HFFc6 (cell line): ENCODE measurements around the gene DDX39A. TPM values are rescaled to one million over a fixed set of nuclear protein-coding genes. Genes with fewer than 3 reads are reported as not detected.
"Not testable (repeated sequence)": the region's sequence is repeated elsewhere in the genome, so short reads cannot be mapped to it uniquely, and the experiment has no call there.

Source experiments
- DNase-seq: peaks from one replicate; pipeline ENCODE4 v3.0.0-alpha.2; 2018
- H3K27ac Mint-ChIP-seq: 2 replicates; pipeline ENCODE4 v1.8.0; 2020; ENCODE audit warnings: mild to moderate bottlenecking, mixed read lengths
- H3K27me3 Mint-ChIP-seq: 2 replicates; pipeline ENCODE4 v1.8.0; 2021; ENCODE audit warnings: mild to moderate bottlenecking, moderate library complexity, mixed read lengths; ENCODE audit not compliant: insufficient read depth
- H3K36me3 Mint-ChIP-seq: 2 replicates; pipeline ENCODE4 v1.8.0; 2021; ENCODE audit warnings: low read depth, mixed read lengths
- H3K4me1 Mint-ChIP-seq: 2 replicates; pipeline ENCODE4 v1.8.0; 2020; ENCODE audit warnings: low read depth, mixed read lengths
- H3K4me3 Mint-ChIP-seq: 2 replicates; pipeline ENCODE4 v1.8.0; 2020; ENCODE audit warnings: mild to moderate bottlenecking, moderate library complexity, mixed read lengths
- H3K9me3 Mint-ChIP-seq: 2 replicates; pipeline ENCODE4 v1.8.0; 2020; ENCODE audit warnings: mild to moderate bottlenecking, mixed read lengths
- total RNA-seq, 6 experiments: library from RNA; stranded (reverse); fragmentation: NEBNext Ultra II Directional; extraction: Animal tissue kit (Norgen Biotek cat#: 25700); gene quantifications; 2 replicates in 1 of 6; 3 replicates in 5 of 6; pipeline ENCODE4 v1.2.3, GENCODE V29; 2021
- TF ChIP-seq, protein P1 (sequence below): fragments of 200-600 bp; sonication (generic); IDR thresholded peaks from 2 replicates; pipeline ENCODE4 v1.5.0; 2021; ENCODE audit warnings: antibody characterized with exemption, mild to moderate bottlenecking

DDX39A gene
- total RNA-seq, 6 experiments from 2014 or later = 52.5 to 82.7 (median 78.0) TPM

DNA sequence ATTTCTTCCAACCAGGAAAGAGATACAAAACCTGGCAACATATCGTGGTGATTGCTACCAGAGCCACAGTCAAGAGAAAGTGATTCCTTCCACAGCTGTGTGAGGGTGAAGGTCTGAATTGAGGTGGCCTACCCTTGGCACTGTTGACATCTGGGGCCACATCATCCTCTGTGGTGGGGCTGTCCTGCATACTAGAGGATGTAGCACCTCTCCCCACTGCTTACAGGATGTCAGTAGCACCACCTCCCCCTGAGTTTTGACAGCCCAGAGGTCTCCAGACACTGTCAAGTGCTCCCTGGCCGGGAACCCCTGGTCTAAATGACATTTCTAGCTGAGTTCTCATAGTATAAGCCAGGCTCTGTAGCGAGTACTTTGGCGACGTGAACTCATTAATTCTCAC is 40.6 kb upstream of the DDX39A start:
- H3K27ac Mint-ChIP-seq = no peak overlapping the region
- H3K4me3 Mint-ChIP-seq = no peak overlapping the region
- H3K4me1 Mint-ChIP-seq = 0 out of 2 replicates have a peak, but pooled peaks cover 6% of the 10 kb centered on the region
- no peaks in the 10 kb centered on the region for H3K27me3 Mint-ChIP-seq
- peaks cover 19% of the 10 kb centered on the region for H3K36me3 Mint-ChIP-seq
- H3K9me3 Mint-ChIP-seq = no peaks in the 10 kb centered on the region
- TF ChIP-seq, protein P1, sequence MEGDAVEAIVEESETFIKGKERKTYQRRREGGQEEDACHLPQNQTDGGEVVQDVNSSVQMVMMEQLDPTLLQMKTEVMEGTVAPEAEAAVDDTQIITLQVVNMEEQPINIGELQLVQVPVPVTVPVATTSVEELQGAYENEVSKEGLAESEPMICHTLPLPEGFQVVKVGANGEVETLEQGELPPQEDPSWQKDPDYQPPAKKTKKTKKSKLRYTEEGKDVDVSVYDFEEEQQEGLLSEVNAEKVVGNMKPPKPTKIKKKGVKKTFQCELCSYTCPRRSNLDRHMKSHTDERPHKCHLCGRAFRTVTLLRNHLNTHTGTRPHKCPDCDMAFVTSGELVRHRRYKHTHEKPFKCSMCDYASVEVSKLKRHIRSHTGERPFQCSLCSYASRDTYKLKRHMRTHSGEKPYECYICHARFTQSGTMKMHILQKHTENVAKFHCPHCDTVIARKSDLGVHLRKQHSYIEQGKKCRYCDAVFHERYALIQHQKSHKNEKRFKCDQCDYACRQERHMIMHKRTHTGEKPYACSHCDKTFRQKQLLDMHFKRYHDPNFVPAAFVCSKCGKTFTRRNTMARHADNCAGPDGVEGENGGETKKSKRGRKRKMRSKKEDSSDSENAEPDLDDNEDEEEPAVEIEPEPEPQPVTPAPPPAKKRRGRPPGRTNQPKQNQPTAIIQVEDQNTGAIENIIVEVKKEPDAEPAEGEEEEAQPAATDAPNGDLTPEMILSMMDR = no peak
- DNase-seq = no peak

DNA sequence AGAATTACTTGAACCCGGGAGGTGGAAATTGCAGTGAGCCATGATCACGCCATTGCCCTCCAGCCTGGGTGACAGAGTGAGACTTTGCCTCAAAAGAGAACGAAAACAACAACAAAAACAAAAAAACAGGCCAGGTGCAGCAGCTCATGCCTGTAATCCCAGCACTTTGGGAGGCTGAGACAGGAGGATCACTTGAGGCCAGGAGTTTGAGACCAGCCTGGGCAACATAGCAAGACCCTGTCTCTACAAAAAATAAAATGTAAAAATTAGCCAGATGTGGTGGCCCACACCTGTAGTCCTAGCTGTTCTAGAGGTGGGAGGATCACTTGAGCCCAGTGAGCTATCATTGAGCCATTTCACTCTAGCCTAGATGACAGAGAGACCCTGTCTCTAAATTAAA is 33.2 kb upstream of the DDX39A start:
- H3K9me3 Mint-ChIP-seq, H3K27me3 Mint-ChIP-seq, H3K27ac Mint-ChIP-seq, H3K4me3 Mint-ChIP-seq, DNase-seq: not testable (repeated sequence)
- Mint-ChIP-seq H3K4me1 (peaks cover 12% of the 10 kb centered on the region), H3K36me3 (peaks cover 23% of the 10 kb centered on the region)

DNA sequence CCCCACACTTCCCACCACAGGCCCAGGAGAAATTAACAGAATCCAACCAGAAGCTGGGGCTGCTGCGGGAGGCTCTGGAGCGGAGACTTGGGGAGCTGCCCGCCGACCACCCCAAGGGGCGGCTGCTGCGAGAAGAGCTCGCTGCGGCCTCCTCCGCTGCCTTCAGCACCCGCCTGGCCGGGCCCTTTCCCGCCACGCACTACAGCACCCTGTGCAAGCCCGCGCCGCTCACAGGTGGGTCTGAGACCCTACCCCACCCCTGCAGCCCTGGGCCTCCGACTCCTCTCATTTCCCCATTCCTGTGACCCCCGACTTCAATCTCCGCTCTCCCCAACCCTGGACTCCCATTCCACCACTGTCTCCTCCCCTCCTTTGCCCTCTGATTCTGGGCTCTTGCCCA is 31.7 kb upstream of the DDX39A start:
- TF ChIP-seq, protein P1 = no peak
- no peaks in the 10 kb centered on the region for H3K9me3 Mint-ChIP-seq
- H3K36me3 Mint-ChIP-seq = peaks cover 35% of the 10 kb centered on the region
- peaks cover 8% of the 10 kb centered on the region for H3K4me1 Mint-ChIP-seq
- no peaks in the 10 kb centered on the region for H3K27me3 Mint-ChIP-seq
- no peak overlapping the region for H3K4me3 Mint-ChIP-seq
- no peak for DNase-seq
- H3K27ac Mint-ChIP-seq = no peak overlapping the region

DNA sequence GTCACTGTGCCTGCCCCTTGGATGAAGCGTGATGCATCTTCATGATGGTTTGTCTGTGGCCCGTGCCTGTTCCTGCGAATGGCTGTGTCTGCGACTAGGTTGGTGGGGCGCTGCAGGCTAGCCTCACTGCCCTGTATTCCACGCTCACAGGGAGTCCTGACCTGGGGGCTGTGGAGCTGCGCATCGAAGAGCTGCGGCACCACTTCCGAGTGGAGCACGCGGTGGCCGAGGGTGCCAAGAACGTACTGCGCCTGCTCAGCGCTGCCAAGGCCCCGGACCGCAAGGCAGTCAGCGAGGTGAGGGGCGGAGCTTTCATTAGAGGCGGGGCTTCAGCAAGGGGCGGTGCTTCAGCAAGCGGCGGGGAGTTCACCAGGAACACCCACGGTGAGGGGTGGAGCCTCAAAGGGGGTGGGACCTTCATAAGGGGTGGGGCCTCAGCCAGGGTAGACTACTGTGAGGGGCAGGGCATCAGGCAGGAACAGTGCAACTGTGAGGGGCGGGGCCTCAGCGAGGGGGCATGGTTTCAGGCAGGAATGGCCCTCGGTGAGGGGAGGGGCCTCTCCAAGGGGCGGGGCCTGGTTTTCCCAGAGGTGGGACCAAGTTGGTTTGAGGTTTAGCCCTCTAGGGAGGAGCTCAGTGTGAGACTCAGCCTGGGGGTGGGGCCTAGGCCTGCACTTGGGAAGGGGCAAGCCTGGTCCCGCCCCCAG is 31.2 kb upstream of the DDX39A start:
- TF ChIP-seq, protein P1 = no peak
- H3K4me3 Mint-ChIP-seq = no peak overlapping the region
- H3K9me3 Mint-ChIP-seq = no peaks in the 10 kb centered on the region
- peaks cover 6% of the 10 kb centered on the region for H3K4me1 Mint-ChIP-seq
- H3K36me3 Mint-ChIP-seq = peaks cover 35% of the 10 kb centered on the region
- no peaks in the 10 kb centered on the region for H3K27me3 Mint-ChIP-seq
- H3K27ac Mint-ChIP-seq = no peak overlapping the region
- DNase-seq = peak; percentile 17

DNA sequence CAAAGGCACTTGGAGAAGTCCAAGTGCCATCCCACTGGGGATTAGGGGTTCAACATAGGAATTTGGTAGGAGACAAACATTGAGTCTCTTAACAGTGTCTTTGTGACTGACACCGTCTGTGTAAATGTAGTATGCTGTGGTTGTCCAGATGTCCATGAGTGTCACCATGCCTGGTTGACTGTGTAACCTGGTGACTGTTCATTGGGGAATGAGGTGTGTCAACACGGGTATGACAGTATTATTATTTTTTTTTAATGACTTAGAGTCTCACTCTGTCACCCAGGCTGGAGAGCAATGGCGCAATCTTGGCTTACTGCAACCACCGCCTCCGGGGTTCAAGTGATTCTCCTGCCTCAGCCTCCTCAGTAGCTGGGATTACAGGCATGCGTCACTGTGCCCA is 30.2 kb upstream of the DDX39A start:
- H3K36me3 Mint-ChIP-seq = peaks cover 40% of the 10 kb centered on the region
- H3K4me3 Mint-ChIP-seq = no peak overlapping the region
- H3K27ac Mint-ChIP-seq = peak overlapping the region; percentile 22; the same call in 1 of the 2 replicates
- DNase-seq = peak; percentile 48
- TF ChIP-seq, protein P1 = no peak
- no peaks in the 10 kb centered on the region for H3K9me3 Mint-ChIP-seq
- peaks cover 6% of the 10 kb centered on the region for H3K4me1 Mint-ChIP-seq
- no peaks in the 10 kb centered on the region for H3K27me3 Mint-ChIP-seq

DNA sequence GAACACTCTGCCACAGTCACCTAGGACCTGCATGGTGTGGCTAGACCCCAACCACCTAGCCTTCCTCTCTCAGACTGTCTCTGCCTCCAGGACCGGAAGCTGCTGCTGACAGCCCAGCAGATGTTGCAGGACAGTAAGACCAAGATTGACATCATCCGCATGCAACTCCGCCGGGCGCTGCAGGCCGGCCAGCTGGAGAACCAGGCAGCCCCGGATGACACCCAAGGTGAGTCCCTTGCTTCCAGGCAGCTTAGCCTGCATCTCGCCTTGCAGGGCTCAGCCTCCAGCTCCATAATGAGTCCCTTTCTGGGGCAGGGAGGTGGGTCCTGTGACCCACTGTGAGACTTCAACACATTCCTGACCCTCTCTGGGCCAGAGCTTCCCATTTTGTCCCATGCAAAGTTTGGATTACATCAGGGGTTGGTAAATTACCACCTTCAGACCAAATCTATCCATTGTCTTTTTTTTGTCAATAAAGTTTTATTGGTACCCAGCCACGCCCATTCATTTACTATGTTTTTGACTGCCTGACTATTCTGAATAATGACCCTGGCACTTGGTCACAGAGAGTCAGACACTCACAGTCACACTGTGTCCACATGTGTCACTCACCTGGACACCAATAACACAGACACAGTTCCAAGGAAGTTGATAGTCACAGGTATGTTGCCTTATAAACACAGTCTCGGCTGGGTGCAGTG is 27.3 kb upstream of the DDX39A start:
- no peak overlapping the region for H3K27ac Mint-ChIP-seq
- H3K4me1 Mint-ChIP-seq = peaks cover 6% of the 10 kb centered on the region
- no peaks in the 10 kb centered on the region for H3K27me3 Mint-ChIP-seq
- no peaks in the 10 kb centered on the region for H3K9me3 Mint-ChIP-seq
- no peak overlapping the region for H3K4me3 Mint-ChIP-seq
- TF ChIP-seq, protein P1 = no peak
- peaks cover 53% of the 10 kb centered on the region for H3K36me3 Mint-ChIP-seq
- no peak for DNase-seq
